Neural progenitor cell (in vitro differentiated cells): ENCODE data around the gene ATXN7L2.

Experiments
- EZH2 ChIP-seq: fragments of 200-600 bp; sonication (generic); IDR thresholded peaks from 2 replicates; pipeline ENCODE4 v1.6.1; 2017; ENCODE audit warnings: antibody characterized with exemption, mild to moderate bottlenecking, moderate library complexity
- EZH2phosphoT487 ChIP-seq: fragments of 200-600 bp; sonication (generic); IDR thresholded peaks from 2 replicates; pipeline ENCODE4 v1.6.1; 2017; ENCODE audit warnings: antibody characterized with exemption
- TF ChIP-seq, protein P1 (sequence below): fragments of 200-600 bp; sonication (generic); IDR thresholded peaks from 2 replicates; pipeline ENCODE4 v1.5.1; 2017; ENCODE audit warnings: antibody characterized with exemption, mild to moderate bottlenecking

DNA sequence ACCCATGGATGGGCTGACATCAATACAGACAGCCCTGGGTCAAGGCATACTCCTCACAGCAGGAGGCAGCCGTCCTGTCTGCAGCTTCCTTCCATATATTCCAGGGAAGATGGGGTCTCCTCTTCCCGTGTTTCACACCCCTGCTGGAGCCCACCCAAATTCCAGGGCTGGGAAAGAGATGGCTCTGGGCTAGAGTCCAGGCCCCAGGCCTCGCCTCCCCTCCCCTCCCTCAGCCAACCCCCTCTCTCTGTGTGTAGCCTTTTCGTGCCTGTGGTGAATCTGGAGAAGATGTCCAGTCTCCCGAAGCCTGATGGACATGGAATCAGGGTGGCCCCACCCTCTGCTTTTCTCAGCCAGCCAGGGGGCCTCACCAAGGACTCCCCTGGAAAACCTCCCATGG, 3.6 kb downstream of the ATXN7L2 start:
- TF ChIP-seq, protein P1, sequence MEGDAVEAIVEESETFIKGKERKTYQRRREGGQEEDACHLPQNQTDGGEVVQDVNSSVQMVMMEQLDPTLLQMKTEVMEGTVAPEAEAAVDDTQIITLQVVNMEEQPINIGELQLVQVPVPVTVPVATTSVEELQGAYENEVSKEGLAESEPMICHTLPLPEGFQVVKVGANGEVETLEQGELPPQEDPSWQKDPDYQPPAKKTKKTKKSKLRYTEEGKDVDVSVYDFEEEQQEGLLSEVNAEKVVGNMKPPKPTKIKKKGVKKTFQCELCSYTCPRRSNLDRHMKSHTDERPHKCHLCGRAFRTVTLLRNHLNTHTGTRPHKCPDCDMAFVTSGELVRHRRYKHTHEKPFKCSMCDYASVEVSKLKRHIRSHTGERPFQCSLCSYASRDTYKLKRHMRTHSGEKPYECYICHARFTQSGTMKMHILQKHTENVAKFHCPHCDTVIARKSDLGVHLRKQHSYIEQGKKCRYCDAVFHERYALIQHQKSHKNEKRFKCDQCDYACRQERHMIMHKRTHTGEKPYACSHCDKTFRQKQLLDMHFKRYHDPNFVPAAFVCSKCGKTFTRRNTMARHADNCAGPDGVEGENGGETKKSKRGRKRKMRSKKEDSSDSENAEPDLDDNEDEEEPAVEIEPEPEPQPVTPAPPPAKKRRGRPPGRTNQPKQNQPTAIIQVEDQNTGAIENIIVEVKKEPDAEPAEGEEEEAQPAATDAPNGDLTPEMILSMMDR: no peak
- no peak for TF ChIP-seq EZH2phosphoT487
- no peak for TF ChIP-seq EZH2
